GM10266 (cell line): ENCODE results near the gene HMG20A.

Experiments used
- DNase-seq: peaks from one replicate; pipeline ENCODE4 v3.0.0; 2012; ENCODE audit errors: extremely low spot score
- CTCF ChIP-seq: IDR thresholded peaks from 2 replicates; pipeline ENCODE4 v1.5.1; 2012; ENCODE audit warnings: mild to moderate bottlenecking, low read depth; ENCODE audit not compliant: control insufficient read depth, insufficient read depth; ENCODE audit errors: missing control alignments

Gene HMG20A

GRCh38 chr15:77466521-77466920 lies 45.8 kb downstream of the HMG20A start:
- no peak for TF ChIP-seq CTCF
- DNase-seq = no peak

GRCh38 chr15:77468896-77469295 lies 48.2 kb downstream of the HMG20A start:
- TF ChIP-seq CTCF = no peak
- DNase-seq = no peak

GRCh38 chr15:77470235-77470634 lies 49.5 kb downstream of the HMG20A start:
- no peak for TF ChIP-seq CTCF
- no peak for DNase-seq

- no peak for DNase-seq
These were observed 52.6 kb downstream of the HMG20A start for GRCh38 chr15:77473328-77473727.

GRCh38 chr15:77474310-77474988 lies 53.8 kb downstream of the HMG20A start:
- no peak for DNase-seq
- TF ChIP-seq CTCF = no peak

More at GRCh38 chr15:77473328-77473727, 52.6 kb downstream of the HMG20A start:
- no peak for TF ChIP-seq CTCF

- TF ChIP-seq CTCF = no peak
- no peak for DNase-seq
These were observed 54.3 kb downstream of the HMG20A start for GRCh38 chr15:77475001-77475400.

- DNase-seq = no peak
These were observed 55.2 kb downstream of the HMG20A start for GRCh38 chr15:77475898-77476297.

More at GRCh38 chr15:77475898-77476297, 55.2 kb downstream of the HMG20A start:
- TF ChIP-seq CTCF = no peak
